DMS53 treated with DMSO at 0.1 percent for 48 hours (cell line): Measurements from ENCODE around the gene HAPLN3.
A peak's percentile ranks its signal among the peaks of the same experiment; 100 is the strongest.

Experiments
- DNase-seq: peaks from one replicate; lab custom pipeline; 2025; ENCODE audit not compliant: unreplicated experiment; lab: John Stamatoyannopoulos, UW

The HAPLN3 gene

GRCh38 chr15:88897142-88897455 lies 1.8 kb upstream of the HAPLN3 start:
- no peak for DNase-seq

GRCh38 chr15:88896333-88897033 lies 1.1 kb upstream of the HAPLN3 start:
- DNase-seq, result no peak

- DNase-seq, result no peak
These were observed 961 bp downstream of the HAPLN3 start for GRCh38 chr15:88894348-88894818.

GRCh38 chr15:88891540-88892254 lies 3.6 kb downstream of the HAPLN3 start:
- DNase-seq, result no peak

- DNase-seq, result no peak
These were observed 4.8 kb downstream of the HAPLN3 start for GRCh38 chr15:88890495-88890894.

GRCh38 chr15:88888719-88889118 lies 6.6 kb downstream of the HAPLN3 start:
- DNase-seq, result no peak

- DNase-seq, result no peak
These were observed 8.2 kb downstream of the HAPLN3 start for GRCh38 chr15:88887068-88887580.

- no peak for DNase-seq
These were observed 12.6 kb downstream of the HAPLN3 start for GRCh38 chr15:88882785-88883184.

GRCh38 chr15:88881775-88882174 lies 13.6 kb downstream of the HAPLN3 start:
- DNase-seq, result no peak

GRCh38 chr15:88880944-88881740 lies 14.2 kb downstream of the HAPLN3 start:
- DNase-seq, result no peak

GRCh38 chr15:88878720-88879184 lies 16.6 kb downstream of the HAPLN3 start:
- DNase-seq, result peak; percentile 28

- no peak for DNase-seq
These were observed 17.4 kb downstream of the HAPLN3 start for GRCh38 chr15:88877906-88878305.

GRCh38 chr15:88877415-88877814 lies 17.9 kb downstream of the HAPLN3 start:
- DNase-seq, result no peak

- no peak for DNase-seq
These were observed 18.8 kb downstream of the HAPLN3 start for GRCh38 chr15:88876573-88876972.

- no peak for DNase-seq
These were observed 20.7 kb downstream of the HAPLN3 start for GRCh38 chr15:88874684-88875083.

- no peak for DNase-seq
These were observed 21.1 kb downstream of the HAPLN3 start for GRCh38 chr15:88874275-88874674.

- no peak for DNase-seq
These were observed 21.6 kb downstream of the HAPLN3 start for GRCh38 chr15:88873786-88874185.

- no peak for DNase-seq
These were observed 22.6 kb downstream of the HAPLN3 start for GRCh38 chr15:88872706-88873105.

- DNase-seq, result no peak
These were observed 23.2 kb downstream of the HAPLN3 start for GRCh38 chr15:88872106-88872505.

GRCh38 chr15:88871313-88871712 lies 24.0 kb downstream of the HAPLN3 start:
- DNase-seq, result no peak

GRCh38 chr15:88866295-88866881 lies 29.0 kb downstream of the HAPLN3 start:
- no peak for DNase-seq
